ENCODE measurements around the gene CDC27.
"Not testable (repeated sequence)": the region's sequence is repeated elsewhere in the genome, so short reads cannot be mapped to it uniquely, and the experiment has no call there.

GRCh38 chr17:47070266-47070665 lies 118.8 kb downstream of the CDC27 start:
- TF ChIP-seq POLR2AphosphoS5 (IDR thresholded peaks at IDR 0.05; ENCODE audit: low read depth); CTCF (IDR thresholded peaks at IDR 0.05; ENCODE audit: insufficient read depth, low read length); SPI1 (IDR thresholded peaks at IDR 0.05; ENCODE audit: borderline replicate concordance, low read depth): not testable (repeated sequence)
- TF ChIP-seq, protein P1, sequence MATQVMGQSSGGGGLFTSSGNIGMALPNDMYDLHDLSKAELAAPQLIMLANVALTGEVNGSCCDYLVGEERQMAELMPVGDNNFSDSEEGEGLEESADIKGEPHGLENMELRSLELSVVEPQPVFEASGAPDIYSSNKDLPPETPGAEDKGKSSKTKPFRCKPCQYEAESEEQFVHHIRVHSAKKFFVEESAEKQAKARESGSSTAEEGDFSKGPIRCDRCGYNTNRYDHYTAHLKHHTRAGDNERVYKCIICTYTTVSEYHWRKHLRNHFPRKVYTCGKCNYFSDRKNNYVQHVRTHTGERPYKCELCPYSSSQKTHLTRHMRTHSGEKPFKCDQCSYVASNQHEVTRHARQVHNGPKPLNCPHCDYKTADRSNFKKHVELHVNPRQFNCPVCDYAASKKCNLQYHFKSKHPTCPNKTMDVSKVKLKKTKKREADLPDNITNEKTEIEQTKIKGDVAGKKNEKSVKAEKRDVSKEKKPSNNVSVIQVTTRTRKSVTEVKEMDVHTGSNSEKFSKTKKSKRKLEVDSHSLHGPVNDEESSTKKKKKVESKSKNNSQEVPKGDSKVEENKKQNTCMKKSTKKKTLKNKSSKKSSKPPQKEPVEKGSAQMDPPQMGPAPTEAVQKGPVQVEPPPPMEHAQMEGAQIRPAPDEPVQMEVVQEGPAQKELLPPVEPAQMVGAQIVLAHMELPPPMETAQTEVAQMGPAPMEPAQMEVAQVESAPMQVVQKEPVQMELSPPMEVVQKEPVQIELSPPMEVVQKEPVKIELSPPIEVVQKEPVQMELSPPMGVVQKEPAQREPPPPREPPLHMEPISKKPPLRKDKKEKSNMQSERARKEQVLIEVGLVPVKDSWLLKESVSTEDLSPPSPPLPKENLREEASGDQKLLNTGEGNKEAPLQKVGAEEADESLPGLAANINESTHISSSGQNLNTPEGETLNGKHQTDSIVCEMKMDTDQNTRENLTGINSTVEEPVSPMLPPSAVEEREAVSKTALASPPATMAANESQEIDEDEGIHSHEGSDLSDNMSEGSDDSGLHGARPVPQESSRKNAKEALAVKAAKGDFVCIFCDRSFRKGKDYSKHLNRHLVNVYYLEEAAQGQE (IDR thresholded peaks at IDR 0.05; ENCODE audit: insufficient replicate concordance, low read depth) = not testable (repeated sequence)
